ENCODE results near the gene DBI.

Gene DBI

DNA sequence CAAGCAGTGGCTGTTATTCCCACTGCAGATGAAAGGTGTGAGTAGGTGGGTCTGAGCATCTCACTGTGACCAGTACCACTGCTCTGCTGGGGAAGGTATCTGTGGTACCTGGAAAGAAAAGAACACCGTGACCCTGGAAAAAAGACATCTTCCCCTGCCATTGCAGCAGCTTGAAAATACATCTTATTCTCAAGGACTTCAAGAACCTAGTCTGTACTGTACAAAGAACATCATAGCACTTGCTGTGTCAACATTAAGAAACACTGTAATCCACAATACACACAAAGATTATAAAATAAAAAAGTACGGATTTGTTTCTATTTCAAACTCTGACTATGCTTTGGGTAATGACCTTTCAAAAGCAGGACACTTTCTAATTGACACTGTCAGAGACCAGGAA, 29.0 kb upstream of the DBI start:
- Histone ChIP-seq H3K36me3 (ENCODE audit: control insufficient read depth, insufficient read depth, low read length) (no peaks in the 10 kb centered on the region), H3K27me3 (ENCODE audit: control insufficient read depth, insufficient read depth, low read length) (no peaks in the 10 kb centered on the region), H3K27ac (ENCODE audit: low read length) (no peak overlapping the region), H3K9me3 (ENCODE audit: control insufficient read depth, insufficient read depth, low read length) (no peaks in the 10 kb centered on the region), H3K4me3 (ENCODE audit: low read length) (no peak overlapping the region), H3K4me1 (ENCODE audit: control insufficient read depth, insufficient read depth, low read length) (no peaks in the 10 kb centered on the region)
- WGBS (ENCODE audit: insufficient coverage, insufficient read length) = no CpG with 5 or more reads among the region's 2 CpGs
- no peak for DNase-seq (ENCODE audit: low read depth, low spot score)

DNA sequence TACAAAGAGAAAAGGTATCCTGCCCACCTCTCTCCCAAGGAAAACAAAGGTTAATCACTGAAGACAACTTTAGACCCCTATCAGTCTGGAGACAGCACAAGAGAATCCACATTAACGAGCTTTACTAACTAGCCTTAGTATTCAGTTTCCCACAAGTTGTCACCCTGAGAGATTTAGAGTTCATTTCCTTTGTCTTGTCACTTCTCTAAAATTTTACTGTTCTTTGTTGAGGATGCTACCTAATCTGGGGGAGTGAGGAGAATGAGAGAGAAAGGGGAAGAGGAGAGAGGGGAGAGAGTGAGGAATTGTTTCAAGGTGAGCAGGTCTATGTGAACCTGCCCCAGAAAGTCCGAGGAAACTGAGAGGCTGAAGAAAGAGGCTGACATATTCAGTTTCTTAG, 28.5 kb upstream of the DBI start:
- Histone ChIP-seq H3K9me3 (ENCODE audit: control insufficient read depth, insufficient read depth, low read length) (no peaks in the 10 kb centered on the region), H3K27me3 (ENCODE audit: control insufficient read depth, insufficient read depth, low read length) (no peaks in the 10 kb centered on the region), H3K4me3 (ENCODE audit: low read length) (no peak overlapping the region), H3K4me1 (ENCODE audit: control insufficient read depth, insufficient read depth, low read length) (no peaks in the 10 kb centered on the region), H3K36me3 (ENCODE audit: control insufficient read depth, insufficient read depth, low read length) (no peaks in the 10 kb centered on the region), H3K27ac (ENCODE audit: low read length) (no peak overlapping the region)
- no CpG with 5 or more reads among the region's 2 CpGs for WGBS (ENCODE audit: insufficient coverage, insufficient read length)
- DNase-seq (ENCODE audit: low read depth, low spot score) = no peak

DNA sequence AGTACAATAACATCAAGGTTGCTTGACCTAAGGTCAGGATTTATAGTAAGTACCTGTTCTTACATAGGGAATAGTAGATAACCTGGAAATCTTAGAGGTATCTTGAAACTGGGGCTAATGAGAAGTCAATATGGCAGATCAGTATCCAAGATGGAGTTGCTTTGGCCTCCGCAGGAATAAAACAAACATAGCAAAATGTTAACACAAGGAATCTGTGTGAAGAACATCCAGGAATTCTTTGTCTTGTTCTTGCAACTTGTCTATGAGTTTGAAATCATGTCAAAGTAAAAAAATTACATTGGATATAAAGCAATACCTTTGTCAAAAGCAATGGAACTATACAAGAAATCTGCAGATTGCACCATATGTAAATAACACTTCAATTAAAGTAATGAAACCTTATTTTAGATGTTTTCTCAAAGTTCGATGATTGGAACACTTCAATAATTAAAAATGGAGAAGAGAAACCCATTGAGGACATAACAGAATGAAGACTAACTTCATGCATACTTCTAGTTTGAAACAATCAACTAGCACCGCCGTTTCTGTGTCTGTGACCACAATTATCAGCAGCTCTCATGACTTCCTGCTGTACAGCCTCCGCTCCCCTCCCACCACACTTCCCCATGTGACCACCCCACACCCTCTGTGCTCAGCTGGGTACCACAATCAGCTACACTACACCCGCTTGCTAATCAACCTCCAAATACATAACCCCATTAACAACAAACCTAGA, 27.8 kb upstream of the DBI start:
- no peak for DNase-seq (ENCODE audit: low read depth, low spot score)
- Histone ChIP-seq H3K36me3 (ENCODE audit: control insufficient read depth, insufficient read depth, low read length) (no peaks in the 10 kb centered on the region), H3K27ac (ENCODE audit: low read length) (no peak overlapping the region), H3K9me3 (ENCODE audit: control insufficient read depth, insufficient read depth, low read length) (no peaks in the 10 kb centered on the region), H3K4me1 (ENCODE audit: control insufficient read depth, insufficient read depth, low read length) (no peaks in the 10 kb centered on the region), H3K4me3 (ENCODE audit: low read length) (no peak overlapping the region), H3K27me3 (ENCODE audit: control insufficient read depth, insufficient read depth, low read length) (no peaks in the 10 kb centered on the region)
- 100% methylated on average over 1 of the region's 6 CpGs for WGBS (ENCODE audit: insufficient coverage, insufficient read length)

DNA sequence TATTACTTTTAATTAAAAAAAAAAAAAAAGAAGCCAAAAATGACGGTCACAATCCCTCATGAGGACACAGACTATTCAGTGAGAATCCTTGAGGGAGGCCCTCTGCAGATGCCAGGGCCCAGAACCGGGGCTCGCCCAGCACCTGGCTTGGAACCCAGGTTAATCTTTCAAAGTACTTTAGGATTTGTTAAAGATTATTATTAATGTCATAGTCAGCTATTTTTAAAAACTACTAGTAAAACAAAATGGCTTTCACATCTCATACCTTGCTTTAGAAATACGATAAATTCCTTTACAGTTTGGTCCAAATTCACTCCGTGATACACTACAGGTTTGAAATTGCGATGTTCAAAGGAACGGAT, 27.2 kb upstream of the DBI start:
- no peaks in the 10 kb centered on the region for H3K9me3 ChIP-seq (ENCODE audit: control insufficient read depth, insufficient read depth, low read length)
- no peak overlapping the region for H3K27ac ChIP-seq (ENCODE audit: low read length)
- no peaks in the 10 kb centered on the region for H3K36me3 ChIP-seq (ENCODE audit: control insufficient read depth, insufficient read depth, low read length)
- H3K4me1 ChIP-seq (ENCODE audit: control insufficient read depth, insufficient read depth, low read length) = no peaks in the 10 kb centered on the region
- WGBS (ENCODE audit: insufficient coverage, insufficient read length) = no CpG with 5 or more reads among the region's 7 CpGs
- H3K4me3 ChIP-seq (ENCODE audit: low read length) = no peak overlapping the region
- no peaks in the 10 kb centered on the region for H3K27me3 ChIP-seq (ENCODE audit: control insufficient read depth, insufficient read depth, low read length)
- no peak for DNase-seq (ENCODE audit: low read depth, low spot score)

DNA sequence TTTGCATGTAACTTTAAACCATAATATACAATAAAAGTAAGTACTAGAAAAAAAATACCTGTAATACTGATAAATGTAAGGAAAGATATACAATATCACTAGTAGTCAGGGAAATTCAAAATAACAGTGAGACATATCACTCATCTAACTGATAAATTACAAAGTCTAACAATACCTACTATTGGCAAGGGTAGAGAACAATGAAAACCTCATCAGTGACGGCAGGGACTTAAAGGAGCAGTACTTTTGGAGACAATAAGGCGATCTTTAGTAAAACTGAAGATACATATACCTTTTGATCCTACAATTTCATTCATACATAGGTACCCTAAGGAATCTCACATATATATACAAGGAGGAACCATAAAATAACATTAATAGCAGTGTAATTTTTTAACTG, 25.1 kb upstream of the DBI start:
- Histone ChIP-seq H3K4me3 (ENCODE audit: low read length) (no peak overlapping the region), H3K36me3 (ENCODE audit: control insufficient read depth, insufficient read depth, low read length) (no peaks in the 10 kb centered on the region), H3K27me3 (ENCODE audit: control insufficient read depth, insufficient read depth, low read length) (no peaks in the 10 kb centered on the region), H3K4me1 (ENCODE audit: control insufficient read depth, insufficient read depth, low read length) (no peaks in the 10 kb centered on the region), H3K27ac (ENCODE audit: low read length) (no peak overlapping the region), H3K9me3 (ENCODE audit: control insufficient read depth, insufficient read depth, low read length) (no peaks in the 10 kb centered on the region)
- no peak for DNase-seq (ENCODE audit: low read depth, low spot score)
- WGBS (ENCODE audit: insufficient coverage, insufficient read length) = no CpG with 5 or more reads among the region's 2 CpGs

DNA sequence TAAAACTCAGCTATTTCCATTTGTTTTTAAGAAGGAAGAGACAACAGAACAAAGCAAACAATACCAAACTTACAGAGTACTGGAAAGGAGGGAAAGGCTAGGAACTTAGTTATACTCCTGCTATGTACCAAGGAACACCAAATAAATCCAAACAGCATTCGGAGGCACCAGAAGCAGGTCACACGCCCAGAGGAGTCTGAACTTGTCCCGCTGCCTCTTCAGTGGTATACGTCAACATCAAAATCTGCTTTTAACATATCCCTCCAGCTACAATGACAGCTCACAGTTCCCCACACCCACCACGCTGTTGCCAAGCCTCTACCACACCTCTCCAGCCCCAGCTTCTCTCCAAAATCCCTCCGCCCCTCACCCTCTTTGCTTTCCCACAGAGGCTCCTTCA, 17.5 kb upstream of the DBI start:
- Histone ChIP-seq H3K36me3 (ENCODE audit: control insufficient read depth, insufficient read depth, low read length) (no peaks in the 10 kb centered on the region), H3K4me1 (ENCODE audit: control insufficient read depth, insufficient read depth, low read length) (peaks cover 2% of the 10 kb centered on the region; the same call in 1 of the 2 replicates), H3K27ac (ENCODE audit: low read length) (no peak overlapping the region), H3K27me3 (ENCODE audit: control insufficient read depth, insufficient read depth, low read length) (no peaks in the 10 kb centered on the region), H3K9me3 (ENCODE audit: control insufficient read depth, insufficient read depth, low read length) (no peaks in the 10 kb centered on the region), H3K4me3 (ENCODE audit: low read length) (no peak overlapping the region)
- WGBS (ENCODE audit: insufficient coverage, insufficient read length) = no CpG with 5 or more reads among the region's 6 CpGs
- no peak for DNase-seq (ENCODE audit: low read depth, low spot score)

DNA sequence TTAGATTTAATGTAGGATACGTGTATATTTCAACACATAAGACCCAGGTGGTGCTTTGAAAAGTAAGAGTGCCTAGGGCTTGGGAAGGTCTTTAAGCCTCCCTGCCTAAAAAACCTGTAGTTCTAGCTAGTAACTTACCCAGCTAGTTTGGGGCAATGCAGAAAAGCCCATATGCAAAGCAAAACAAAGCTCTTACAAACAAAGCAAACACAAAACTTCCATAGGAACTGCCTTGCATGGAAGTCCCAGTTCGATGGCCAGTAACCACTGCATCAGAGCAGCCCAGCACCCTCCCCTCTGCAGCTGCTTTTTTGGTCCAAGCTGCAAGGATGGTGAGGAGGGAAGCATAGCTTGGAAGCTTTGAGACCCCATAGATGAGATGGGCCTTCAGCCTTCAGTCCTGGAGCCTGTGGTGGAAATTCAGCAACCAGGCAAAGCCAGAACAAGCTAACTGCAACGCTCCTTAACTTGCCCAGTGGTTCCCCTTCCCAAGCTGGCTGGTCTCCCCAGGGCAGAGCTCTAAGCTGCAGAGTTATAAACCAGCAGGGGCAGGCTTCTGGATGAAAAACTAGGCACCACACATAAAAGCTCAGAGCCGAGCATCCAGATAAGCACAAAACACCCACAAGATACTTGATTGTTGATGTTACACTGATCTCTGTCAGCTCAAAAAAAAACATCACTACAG, 16.3 kb upstream of the DBI start:
- no peak for DNase-seq (ENCODE audit: low read depth, low spot score)
- Histone ChIP-seq H3K27me3 (ENCODE audit: control insufficient read depth, insufficient read depth, low read length) (no peaks in the 10 kb centered on the region), H3K4me1 (ENCODE audit: control insufficient read depth, insufficient read depth, low read length) (peaks cover 2% of the 10 kb centered on the region; the same call in 1 of the 2 replicates), H3K27ac (ENCODE audit: low read length) (no peak overlapping the region), H3K36me3 (ENCODE audit: control insufficient read depth, insufficient read depth, low read length) (no peaks in the 10 kb centered on the region), H3K4me3 (ENCODE audit: low read length) (no peak overlapping the region), H3K9me3 (ENCODE audit: control insufficient read depth, insufficient read depth, low read length) (no peaks in the 10 kb centered on the region)
- no CpG with 5 or more reads among the region's 4 CpGs for WGBS (ENCODE audit: insufficient coverage, insufficient read length)

DNA sequence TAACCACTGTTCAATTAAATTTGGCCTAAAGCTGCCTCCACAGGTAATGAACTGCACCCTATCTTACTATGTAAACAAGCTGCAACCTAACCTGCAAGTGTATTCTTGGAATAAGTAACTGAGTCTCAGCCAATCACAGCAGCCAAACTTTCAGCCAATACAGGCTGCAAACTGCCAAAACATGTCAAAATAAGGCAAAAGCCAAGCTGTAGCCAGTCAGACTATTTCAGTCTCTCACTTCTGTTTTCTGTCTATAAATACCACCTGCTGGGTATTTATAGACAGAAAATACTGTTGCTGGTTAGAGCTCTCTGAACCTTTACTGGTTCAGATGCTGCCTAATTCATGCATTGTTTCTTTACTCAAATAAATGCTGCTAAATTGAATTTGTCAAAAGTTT, 14.4 kb upstream of the DBI start:
- Histone ChIP-seq H3K4me1 (ENCODE audit: control insufficient read depth, insufficient read depth, low read length) (peaks cover 2% of the 10 kb centered on the region; the same call in 1 of the 2 replicates), H3K4me3 (ENCODE audit: low read length) (no peak overlapping the region), H3K9me3 (ENCODE audit: control insufficient read depth, insufficient read depth, low read length) (no peaks in the 10 kb centered on the region), H3K27ac (ENCODE audit: low read length) (no peak overlapping the region), H3K36me3 (ENCODE audit: control insufficient read depth, insufficient read depth, low read length) (no peaks in the 10 kb centered on the region), H3K27me3 (ENCODE audit: control insufficient read depth, insufficient read depth, low read length) (no peaks in the 10 kb centered on the region)
- DNase-seq (ENCODE audit: low read depth, low spot score) = no peak

DNA sequence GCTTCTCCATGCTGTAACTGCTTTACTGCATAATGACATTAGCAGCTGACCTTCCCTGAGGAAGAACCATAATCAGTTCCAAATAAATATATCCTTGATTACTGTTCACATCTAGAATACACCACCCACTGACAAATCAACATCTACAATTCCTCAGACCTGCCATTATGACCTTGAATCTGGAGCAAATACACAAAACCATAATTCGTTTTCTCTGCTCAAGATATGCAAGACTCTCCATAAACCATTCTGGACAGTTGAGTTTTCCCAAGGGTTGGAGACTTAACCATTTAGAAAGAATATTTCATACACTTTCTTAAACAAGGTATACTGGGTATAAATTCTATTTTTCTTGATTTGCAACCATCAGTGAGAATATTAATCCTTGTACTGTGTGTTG, 11.9 kb upstream of the DBI start:
- Histone ChIP-seq H3K27ac (ENCODE audit: low read length) (no peak overlapping the region), H3K9me3 (ENCODE audit: control insufficient read depth, insufficient read depth, low read length) (no peaks in the 10 kb centered on the region), H3K36me3 (ENCODE audit: control insufficient read depth, insufficient read depth, low read length) (no peaks in the 10 kb centered on the region), H3K4me3 (ENCODE audit: low read length) (no peak overlapping the region), H3K27me3 (ENCODE audit: control insufficient read depth, insufficient read depth, low read length) (no peaks in the 10 kb centered on the region), H3K4me1 (ENCODE audit: control insufficient read depth, insufficient read depth, low read length) (no peaks in the 10 kb centered on the region)
- WGBS (ENCODE audit: insufficient coverage, insufficient read length) = no CpG with 5 or more reads among the region's 1 CpG
- DNase-seq (ENCODE audit: low read depth, low spot score) = no peak

DNA sequence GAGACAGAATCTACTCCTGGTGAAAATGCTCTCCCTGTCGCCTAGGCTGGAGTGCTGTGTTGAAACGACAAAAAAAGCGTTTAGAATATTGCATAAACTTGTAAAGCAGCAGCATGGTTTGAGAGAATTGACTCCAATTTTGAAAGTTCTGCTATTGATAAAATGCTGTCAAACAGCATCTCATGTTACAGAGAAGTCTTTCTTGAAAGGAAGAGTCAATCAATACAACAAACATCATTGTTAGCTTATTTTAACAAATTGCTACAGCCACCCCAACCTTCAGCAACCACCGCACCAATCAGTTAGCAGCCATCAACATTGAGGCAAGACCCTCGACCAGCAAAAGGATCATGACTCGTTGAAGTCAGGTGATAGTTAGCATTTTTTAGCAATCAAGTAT, 7.0 kb upstream of the DBI start:
- H3K27me3 ChIP-seq (ENCODE audit: control insufficient read depth, insufficient read depth, low read length) = no peaks in the 10 kb centered on the region
- H3K4me3 ChIP-seq (ENCODE audit: low read length) = no peak overlapping the region
- H3K36me3 ChIP-seq (ENCODE audit: control insufficient read depth, insufficient read depth, low read length) = no peaks in the 10 kb centered on the region
- H3K9me3 ChIP-seq (ENCODE audit: control insufficient read depth, insufficient read depth, low read length) = no peaks in the 10 kb centered on the region
- WGBS (ENCODE audit: insufficient coverage, insufficient read length) = no CpG with 5 or more reads among the region's 6 CpGs
- no peaks in the 10 kb centered on the region for H3K4me1 ChIP-seq (ENCODE audit: control insufficient read depth, insufficient read depth, low read length)
- DNase-seq (ENCODE audit: low read depth, low spot score) = no peak
- H3K27ac ChIP-seq (ENCODE audit: low read length) = no peak overlapping the region

DNA sequence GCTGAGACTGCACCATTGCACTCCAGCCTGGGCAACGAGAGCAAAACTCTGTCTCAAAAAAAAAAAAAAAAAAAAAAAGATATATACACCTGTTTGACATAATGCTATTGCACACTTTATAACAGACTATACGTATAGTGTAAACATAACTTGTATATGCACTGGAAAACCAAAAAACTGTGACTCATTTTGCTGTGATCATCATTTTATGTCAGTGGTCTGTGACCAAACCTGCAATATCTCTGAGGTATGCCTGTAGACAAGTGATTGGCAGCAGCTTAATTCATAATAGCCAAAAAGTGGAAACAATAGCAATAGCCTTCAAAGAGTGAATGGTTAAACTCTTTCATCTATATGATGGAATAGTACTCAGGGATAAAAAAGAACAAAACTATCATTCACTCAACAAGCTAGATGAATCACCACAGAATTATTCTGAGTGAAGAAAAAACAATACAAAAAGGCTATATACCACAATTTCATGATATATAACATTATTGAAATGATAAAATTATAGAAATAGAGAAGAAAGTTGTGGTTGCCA, 6.3 kb upstream of the DBI start:
- no peak for DNase-seq (ENCODE audit: low read depth, low spot score)
- no peak overlapping the region for H3K27ac ChIP-seq (ENCODE audit: low read length)
- no peaks in the 10 kb centered on the region for H3K36me3 ChIP-seq (ENCODE audit: control insufficient read depth, insufficient read depth, low read length)
- H3K9me3 ChIP-seq (ENCODE audit: control insufficient read depth, insufficient read depth, low read length) = no peaks in the 10 kb centered on the region
- no peak overlapping the region for H3K4me3 ChIP-seq (ENCODE audit: low read length)
- H3K27me3 ChIP-seq (ENCODE audit: control insufficient read depth, insufficient read depth, low read length) = no peaks in the 10 kb centered on the region
- no peaks in the 10 kb centered on the region for H3K4me1 ChIP-seq (ENCODE audit: control insufficient read depth, insufficient read depth, low read length)
- WGBS (ENCODE audit: insufficient coverage, insufficient read length) = no CpG with 5 or more reads among the region's 2 CpGs
